ENCODE results near the gene TOMM34.

GRCh38 chr20:44896583-44896982, 63.6 kb downstream of the TOMM34 start:
- TF ChIP-seq POLR2A (IDR thresholded peaks at IDR 0.05; ENCODE audit: low read depth, low read length) (no peak), TAF1 (IDR thresholded peaks at IDR 0.05; ENCODE audit: borderline replicate concordance, low read depth, low read length) (no peak)

Data from GM12892 (cell line).